GM12878 (cell line): ENCODE data around the gene RET.

Experiments
- ATF2 ChIP-seq: IDR thresholded peaks from 2 replicates; pipeline ENCODE4 v1.6.1; 2012; ENCODE audit warnings: low read length, inconsistent platforms
- CBFB ChIP-seq: IDR thresholded peaks from 2 replicates; pipeline ENCODE4 v1.6.1; 2016; ENCODE audit warnings: antibody characterized with exemption, low read depth
- CREB1 ChIP-seq: IDR thresholded peaks from 2 replicates; pipeline ENCODE4 v1.6.1; 2012; ENCODE audit warnings: low read depth, mild to moderate bottlenecking, inconsistent platforms
- CREM ChIP-seq: IDR thresholded peaks from 2 replicates; pipeline ENCODE4 v1.6.1; 2014; ENCODE audit warnings: antibody characterized with exemption, low read depth
- CTCF ChIP-seq, 3 experiments: IDR thresholded peaks in 2 of 3; conservative IDR thresholded peaks in 1 of 3; 2 replicates each; pipeline ENCODE4 v1.5.1; 2011; ENCODE audit warnings: low read depth in 3 of 3, low read length in 3 of 3, mild to moderate bottlenecking in 3 of 3, control low read depth in 2 of 3, moderate library complexity in 2 of 3, inconsistent platforms in 1 of 3, mixed read lengths in 1 of 3; ENCODE audit not compliant: control insufficient read depth in 2 of 3, insufficient read depth in 1 of 3; ENCODE audit errors: extremely low read depth in 1 of 3
- CUX1 ChIP-seq: IDR thresholded peaks from 2 replicates; pipeline ENCODE4 v1.6.1; 2012; ENCODE audit warnings: improper control_type of control experiment, low read depth, low read length; ENCODE audit not compliant: insufficient replicate concordance
- EGR1 ChIP-seq, 2 experiments: IDR thresholded peaks; 1 replicate in 1 of 2; 2 replicates in 1 of 2; pipeline ENCODE4 v1.6.1; 2011 to 2012; ENCODE audit warnings: low read depth in 2 of 2, low read length in 2 of 2, borderline replicate concordance in 1 of 2, mild to moderate bottlenecking in 1 of 2, moderate library complexity in 1 of 2
- NFYB ChIP-seq: IDR thresholded peaks from 2 replicates; pipeline ENCODE4 v1.6.1; 2011; ENCODE audit warnings: low read depth, mild to moderate bottlenecking, low read length, improper control_type of control experiment, moderate library complexity; ENCODE audit not compliant: insufficient read depth
- POLR2A ChIP-seq: IDR thresholded peaks from 2 replicates; pipeline ENCODE4 v1.6.1; 2011; ENCODE audit warnings: low read depth, mild to moderate bottlenecking, low read length
- POLR2AphosphoS5 ChIP-seq: IDR thresholded peaks from 2 replicates; pipeline ENCODE4 v1.6.1; 2011; ENCODE audit warnings: mild to moderate bottlenecking, low read length, inconsistent platforms
- POU2F2 ChIP-seq: IDR thresholded peaks from 3 replicates; pipeline ENCODE4 v1.6.1; 2011; ENCODE audit warnings: low read depth, mild to moderate bottlenecking, low read length, borderline replicate concordance
- TARDBP ChIP-seq: IDR thresholded peaks from 2 replicates; pipeline ENCODE4 v1.6.1; 2016; ENCODE audit warnings: borderline replicate concordance
- USF2 ChIP-seq: IDR thresholded peaks from 2 replicates; pipeline ENCODE4 v1.6.1; 2011; ENCODE audit warnings: low read depth, low read length, improper control_type of control experiment, borderline replicate concordance
- ZBTB11 ChIP-seq: fragments of 450-650 bp; formaldehyde crosslinking; IDR thresholded peaks from 2 replicates; pipeline ENCODE4 v1.5.0; 2022; ENCODE audit warnings: mild to moderate bottlenecking, missing genetic modification characterization

- TF ChIP-seq TARDBP (no peak), ZBTB11 (CRISPR knock-in tag) (no peak), EGR1 (IDR thresholded peaks at IDR 0.05; ENCODE audit: borderline replicate concordance in 1 of 2, low read depth in 2 of 2, low read length in 2 of 2) (no peak), CTCF (IDR thresholded peaks at IDR 0.05 in 2 of 3, conservative IDR thresholded peaks at IDR 0.05 in 1 of 3; ENCODE audit: control insufficient read depth in 2 of 3, extremely low read depth in 1 of 3, insufficient read depth in 1 of 3, low read depth in 3 of 3, low read length in 3 of 3) (no peak), CREM (no peak), POLR2A (no peak), CBFB (no peak), CREB1 (no peak), NFYB (no peak), POLR2AphosphoS5 (no peak), USF2 (no peak), CUX1 (no peak), POU2F2 (no peak), ATF2 (no peak)
Measured at GRCh38 chr10:43108951-43109350, 32.1 kb downstream of the RET start.
